ENCODE results near the gene BATF3.

BATF3 gene

DNA sequence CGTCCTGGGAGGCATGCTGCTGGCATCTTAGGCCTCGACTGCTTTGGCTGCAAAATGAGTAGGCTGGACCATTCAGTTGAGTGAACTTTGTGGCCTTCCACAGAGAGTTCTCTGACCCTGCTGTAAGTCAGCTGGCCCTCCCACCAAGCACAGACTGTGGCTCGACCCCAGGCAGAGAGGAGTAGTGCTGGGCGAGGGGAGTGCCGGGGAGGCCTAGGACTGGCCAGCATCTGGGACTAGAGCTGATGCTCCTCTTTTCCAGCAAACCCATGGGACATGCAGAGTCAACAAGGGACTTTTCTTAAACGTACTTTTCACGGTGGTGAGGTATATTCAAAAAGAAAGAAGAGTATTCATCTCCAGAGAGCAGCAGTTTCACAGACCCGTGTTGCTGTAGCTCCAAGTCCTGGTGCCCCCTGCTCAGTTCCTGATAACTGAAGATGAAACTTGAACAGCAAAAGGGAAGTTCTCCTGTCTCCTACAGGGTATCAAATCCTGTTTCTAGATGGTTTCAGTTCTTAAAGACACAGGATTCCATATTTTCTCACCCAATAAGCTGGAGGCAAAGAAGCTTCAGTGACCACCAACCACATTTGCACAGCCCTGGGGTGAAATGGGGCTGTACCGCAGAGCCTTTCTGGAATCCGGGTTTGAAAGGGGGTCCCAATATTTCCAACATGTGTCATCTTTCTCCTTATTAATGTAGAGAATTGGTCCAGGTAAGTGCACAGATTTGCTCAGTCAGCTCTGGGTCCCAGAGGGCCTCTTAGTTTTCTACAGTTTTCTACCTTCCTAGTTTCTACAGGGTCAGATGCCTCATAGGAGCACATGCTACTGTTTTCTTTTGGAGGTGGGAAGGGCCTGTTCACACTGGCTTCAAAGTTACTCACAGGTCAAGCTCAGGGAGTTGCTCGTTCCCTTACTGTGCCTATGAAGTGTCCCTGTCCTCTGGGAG is 20.9 kb downstream of the BATF3 start:
- no peak overlapping the region for H3K4me3 ChIP-seq (ENCODE audit: low read depth in 1 of 2, low read length in 2 of 2)
- H3K27me3 ChIP-seq (ENCODE audit: low read depth, low read length), result no peaks in the 10 kb centered on the region
- no peaks in the 10 kb centered on the region for H3K36me3 ChIP-seq (ENCODE audit: control insufficient read depth in 1 of 2, insufficient read depth in 2 of 2, low read length in 2 of 2)
- no peaks in the 10 kb centered on the region for H3K4me1 ChIP-seq (ENCODE audit: control insufficient read depth in 1 of 2, insufficient read depth in 2 of 2, low read length in 2 of 2)
- no peaks in the 10 kb centered on the region for H3K9me3 ChIP-seq (ENCODE audit: control insufficient read depth in 1 of 2, low read length in 2 of 2)
- no peak overlapping the region for H3K27ac ChIP-seq (ENCODE audit: low read length)

GRCh38 chr1:212677573-212677972 is 22.1 kb downstream of the BATF3 start:
- no peaks in the 10 kb centered on the region for H3K27me3 ChIP-seq (ENCODE audit: low read depth, low read length)
- no peaks in the 10 kb centered on the region for H3K9me3 ChIP-seq (ENCODE audit: control insufficient read depth in 1 of 2, low read length in 2 of 2)
- H3K27ac ChIP-seq (ENCODE audit: low read length), result no peak overlapping the region
- H3K4me3 ChIP-seq (ENCODE audit: low read depth in 1 of 2, low read length in 2 of 2), result no peak overlapping the region
- no peaks in the 10 kb centered on the region for H3K36me3 ChIP-seq (ENCODE audit: control insufficient read depth in 1 of 2, insufficient read depth in 2 of 2, low read length in 2 of 2)
- H3K4me1 ChIP-seq (ENCODE audit: control insufficient read depth in 1 of 2, insufficient read depth in 2 of 2, low read length in 2 of 2), result no peaks in the 10 kb centered on the region

GRCh38 chr1:212677136-212677535 is 22.5 kb downstream of the BATF3 start:
- H3K27ac ChIP-seq (ENCODE audit: low read length), result no peak overlapping the region
- peaks cover 0 to under 1% of the 10 kb centered on the region in 2 donors for H3K4me1 ChIP-seq (ENCODE audit: control insufficient read depth in 1 of 2, insufficient read depth in 2 of 2, low read length in 2 of 2)

DNA sequence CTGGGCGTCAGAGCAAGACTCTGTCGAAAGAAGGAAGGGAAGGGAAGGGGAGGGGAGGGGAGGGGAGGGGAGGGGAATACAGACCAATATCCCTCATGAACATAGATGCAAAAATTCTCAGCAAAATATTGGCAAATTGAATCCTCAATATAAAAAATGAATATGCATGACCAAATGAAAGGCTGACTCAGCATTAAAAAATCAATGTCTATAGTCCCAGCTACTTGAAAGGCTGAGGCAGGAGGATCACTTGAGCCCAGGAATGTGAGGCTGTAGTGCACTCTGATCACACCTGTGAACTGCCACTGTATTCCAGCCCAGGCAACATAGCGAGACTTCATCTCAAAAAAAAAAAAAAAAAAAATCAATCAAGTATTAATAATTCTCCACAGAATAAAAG is 24.0 kb downstream of the BATF3 start:
- no peaks in the 10 kb centered on the region for H3K27me3 ChIP-seq (ENCODE audit: low read depth, low read length)
- H3K9me3 ChIP-seq (ENCODE audit: control insufficient read depth in 1 of 2, low read length in 2 of 2), result no peaks in the 10 kb centered on the region
- H3K4me3 ChIP-seq (ENCODE audit: low read depth in 1 of 2, low read length in 2 of 2), result no peak overlapping the region
- H3K27ac ChIP-seq (ENCODE audit: low read length), result no peak overlapping the region
- H3K4me1 ChIP-seq (ENCODE audit: control insufficient read depth in 1 of 2, insufficient read depth in 2 of 2, low read length in 2 of 2), result peaks cover 3 to 12% of the 10 kb centered on the region in 2 donors
- no peaks in the 10 kb centered on the region for H3K36me3 ChIP-seq (ENCODE audit: control insufficient read depth in 1 of 2, insufficient read depth in 2 of 2, low read length in 2 of 2)

More at GRCh38 chr1:212677136-212677535, 22.5 kb downstream of the BATF3 start:
- Histone ChIP-seq H3K4me3 (ENCODE audit: low read depth in 1 of 2, low read length in 2 of 2) (no peak overlapping the region), H3K27me3 (ENCODE audit: low read depth, low read length) (no peaks in the 10 kb centered on the region), H3K9me3 (ENCODE audit: control insufficient read depth in 1 of 2, low read length in 2 of 2) (no peaks in the 10 kb centered on the region), H3K36me3 (ENCODE audit: control insufficient read depth in 1 of 2, insufficient read depth in 2 of 2, low read length in 2 of 2) (no peaks in the 10 kb centered on the region)

DNA sequence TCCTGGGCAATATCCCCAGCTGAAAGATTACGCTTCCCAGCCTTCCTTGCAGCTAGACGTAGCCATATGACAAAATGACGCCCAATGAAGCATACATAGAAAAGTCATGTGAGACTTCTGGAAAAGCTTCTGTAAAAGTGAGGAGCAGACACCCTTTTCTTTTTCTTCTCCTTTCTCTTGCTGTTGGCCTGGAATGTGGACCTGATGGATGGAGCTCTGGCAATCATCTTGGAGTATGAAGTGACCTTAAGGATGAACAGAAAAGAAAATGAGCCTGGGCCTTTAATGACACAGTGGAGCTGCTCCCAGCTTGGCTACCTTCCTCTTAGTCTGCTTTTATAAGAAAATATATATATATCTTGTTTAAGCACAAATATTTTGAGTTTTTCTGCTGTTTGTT is 24.8 kb downstream of the BATF3 start:
- Histone ChIP-seq H3K9me3 (ENCODE audit: control insufficient read depth in 1 of 2, low read length in 2 of 2) (no peaks in the 10 kb centered on the region), H3K27ac (ENCODE audit: low read length) (no peak overlapping the region), H3K4me3 (ENCODE audit: low read depth in 1 of 2, low read length in 2 of 2) (no peak overlapping the region), H3K27me3 (ENCODE audit: low read depth, low read length) (no peaks in the 10 kb centered on the region), H3K36me3 (ENCODE audit: control insufficient read depth in 1 of 2, insufficient read depth in 2 of 2, low read length in 2 of 2) (no peaks in the 10 kb centered on the region), H3K4me1 (ENCODE audit: control insufficient read depth in 1 of 2, insufficient read depth in 2 of 2, low read length in 2 of 2) (peaks cover 5 to 12% of the 10 kb centered on the region in 2 donors)

- Histone ChIP-seq H3K4me1 (ENCODE audit: control insufficient read depth in 1 of 2, insufficient read depth in 2 of 2, low read length in 2 of 2) (peaks cover 10 to 21% of the 10 kb centered on the region in 2 donors), H3K9me3 (ENCODE audit: control insufficient read depth in 1 of 2, low read length in 2 of 2) (no peaks in the 10 kb centered on the region), H3K27ac (ENCODE audit: low read length) (no peak overlapping the region), H3K4me3 (ENCODE audit: low read depth in 1 of 2, low read length in 2 of 2) (no peak overlapping the region), H3K36me3 (ENCODE audit: control insufficient read depth in 1 of 2, insufficient read depth in 2 of 2, low read length in 2 of 2) (peaks cover 0 to 4% of the 10 kb centered on the region in 2 donors), H3K27me3 (ENCODE audit: low read depth, low read length) (no peaks in the 10 kb centered on the region)
Observed at GRCh38 chr1:212671342-212672031, 28.2 kb downstream of the BATF3 start.

DNA sequence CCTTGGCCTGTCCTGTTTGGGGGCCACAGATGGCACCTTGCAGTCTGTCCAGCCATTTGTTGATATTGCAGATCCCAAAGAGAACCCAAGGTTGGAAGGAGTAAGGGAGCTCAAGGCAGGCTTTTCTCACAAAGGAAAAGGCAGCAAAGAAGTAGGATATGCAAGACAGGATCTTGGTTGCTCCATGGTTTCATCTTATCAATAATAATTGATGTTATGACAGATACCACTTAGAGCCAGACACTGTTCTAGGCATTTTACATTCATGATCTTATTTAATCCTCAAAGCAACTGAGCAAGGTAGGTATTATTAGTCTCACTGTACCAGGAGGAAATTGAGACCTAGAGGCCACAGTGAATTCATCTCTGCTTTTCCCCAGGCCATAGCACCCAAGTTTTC is 28.8 kb downstream of the BATF3 start:
- no peak overlapping the region for H3K27ac ChIP-seq (ENCODE audit: low read length)
- H3K9me3 ChIP-seq (ENCODE audit: control insufficient read depth in 1 of 2, low read length in 2 of 2), result no peaks in the 10 kb centered on the region
- no peaks in the 10 kb centered on the region for H3K27me3 ChIP-seq (ENCODE audit: low read depth, low read length)
- H3K4me1 ChIP-seq (ENCODE audit: control insufficient read depth in 1 of 2, insufficient read depth in 2 of 2, low read length in 2 of 2), result peaks cover 10 to 21% of the 10 kb centered on the region in 2 donors
- peaks cover 0 to 4% of the 10 kb centered on the region in 2 donors for H3K36me3 ChIP-seq (ENCODE audit: control insufficient read depth in 1 of 2, insufficient read depth in 2 of 2, low read length in 2 of 2)
- no peak overlapping the region for H3K4me3 ChIP-seq (ENCODE audit: low read depth in 1 of 2, low read length in 2 of 2)

DNA sequence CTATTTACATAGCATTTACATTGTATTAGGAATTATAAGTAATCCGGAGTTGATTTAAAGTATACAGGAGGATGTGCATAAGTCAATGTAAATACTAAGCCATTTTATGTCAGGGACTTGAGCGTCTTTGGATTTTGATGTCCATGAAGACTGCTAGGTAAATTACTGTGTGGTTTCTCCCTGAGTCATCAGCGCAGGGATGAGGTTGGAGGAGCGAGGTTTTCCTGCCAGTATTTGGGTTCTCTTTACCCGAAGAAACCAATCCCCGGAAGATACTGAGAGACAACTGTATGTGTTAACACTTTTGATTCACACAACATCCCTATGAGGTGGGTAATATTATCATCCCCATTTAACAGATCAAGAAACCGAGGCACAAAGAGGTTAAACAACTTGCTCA is 29.3 kb downstream of the BATF3 start:
- H3K36me3 ChIP-seq (ENCODE audit: control insufficient read depth in 1 of 2, insufficient read depth in 2 of 2, low read length in 2 of 2), result peaks cover 0 to 4% of the 10 kb centered on the region in 2 donors
- H3K9me3 ChIP-seq (ENCODE audit: control insufficient read depth in 1 of 2, low read length in 2 of 2), result no peaks in the 10 kb centered on the region
- H3K4me1 ChIP-seq (ENCODE audit: control insufficient read depth in 1 of 2, insufficient read depth in 2 of 2, low read length in 2 of 2), result peaks cover 10 to 21% of the 10 kb centered on the region in 2 donors
- H3K4me3 ChIP-seq (ENCODE audit: low read depth in 1 of 2, low read length in 2 of 2), result no peak overlapping the region
- no peak overlapping the region for H3K27ac ChIP-seq (ENCODE audit: low read length)
- no peaks in the 10 kb centered on the region for H3K27me3 ChIP-seq (ENCODE audit: low read depth, low read length)

DNA sequence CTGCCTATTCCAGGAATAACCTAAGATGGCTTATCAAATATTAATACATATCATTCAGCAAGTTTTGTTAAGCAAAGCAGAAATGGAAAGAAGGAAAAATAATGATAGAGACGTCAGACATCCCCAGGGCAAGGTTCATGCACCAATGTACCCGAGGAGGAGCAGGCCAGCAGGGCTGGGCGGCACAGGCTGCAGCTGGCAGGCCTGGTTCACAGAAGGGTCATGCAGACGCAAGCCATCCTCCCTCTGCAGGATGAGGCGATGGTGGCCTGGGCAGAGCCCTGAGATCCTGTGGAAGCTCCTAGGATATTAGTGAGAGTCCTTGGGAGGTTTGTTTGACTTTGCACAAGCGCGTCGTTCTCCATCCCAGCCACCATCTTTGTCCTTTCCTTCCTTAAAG is 30.0 kb downstream of the BATF3 start:
- Histone ChIP-seq H3K4me1 (ENCODE audit: control insufficient read depth in 1 of 2, insufficient read depth in 2 of 2, low read length in 2 of 2) (peaks cover 10 to 21% of the 10 kb centered on the region in 2 donors), H3K36me3 (ENCODE audit: control insufficient read depth in 1 of 2, insufficient read depth in 2 of 2, low read length in 2 of 2) (peaks cover 0 to 4% of the 10 kb centered on the region in 2 donors)

GRCh38 chr1:212669102-212669501 is 30.5 kb downstream of the BATF3 start:
- H3K4me3 ChIP-seq (ENCODE audit: low read depth in 1 of 2, low read length in 2 of 2), result no peak overlapping the region
- H3K9me3 ChIP-seq (ENCODE audit: control insufficient read depth in 1 of 2, low read length in 2 of 2), result no peaks in the 10 kb centered on the region
- H3K27me3 ChIP-seq (ENCODE audit: low read depth, low read length), result no peaks in the 10 kb centered on the region
- H3K4me1 ChIP-seq (ENCODE audit: control insufficient read depth in 1 of 2, insufficient read depth in 2 of 2, low read length in 2 of 2), result peaks cover 10 to 21% of the 10 kb centered on the region in 2 donors
- H3K27ac ChIP-seq (ENCODE audit: low read length), result no peak overlapping the region
- peaks cover 0 to 4% of the 10 kb centered on the region in 2 donors for H3K36me3 ChIP-seq (ENCODE audit: control insufficient read depth in 1 of 2, insufficient read depth in 2 of 2, low read length in 2 of 2)

More for the DNA sequence above, 30.0 kb downstream of the BATF3 start:
- H3K27me3 ChIP-seq (ENCODE audit: low read depth, low read length), result no peaks in the 10 kb centered on the region
- no peaks in the 10 kb centered on the region for H3K9me3 ChIP-seq (ENCODE audit: control insufficient read depth in 1 of 2, low read length in 2 of 2)
- H3K4me3 ChIP-seq (ENCODE audit: low read depth in 1 of 2, low read length in 2 of 2), result no peak overlapping the region
- H3K27ac ChIP-seq (ENCODE audit: low read length), result no peak overlapping the region

DNA sequence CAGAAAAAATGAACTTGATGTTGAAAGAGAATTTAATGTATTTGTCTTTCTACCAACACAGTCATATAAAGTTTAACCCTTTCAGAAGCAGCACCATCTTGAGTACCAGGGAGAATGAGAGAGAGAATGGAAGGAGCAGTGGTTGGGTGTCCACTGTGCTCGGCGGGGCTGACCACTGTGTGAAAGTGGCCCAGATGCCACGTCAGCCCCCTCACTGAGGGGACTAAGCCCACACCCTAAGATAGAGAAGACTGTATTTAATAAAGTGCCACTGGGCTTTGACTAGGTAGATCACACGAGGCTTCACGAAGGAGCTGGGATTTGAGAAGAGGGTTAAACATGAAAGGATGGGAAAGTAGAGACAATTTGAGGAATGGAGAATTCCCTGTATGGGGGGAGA is 31.2 kb downstream of the BATF3 start:
- Histone ChIP-seq H3K4me1 (ENCODE audit: control insufficient read depth in 1 of 2, insufficient read depth in 2 of 2, low read length in 2 of 2) (peaks cover 10 to 21% of the 10 kb centered on the region in 2 donors), H3K36me3 (ENCODE audit: control insufficient read depth in 1 of 2, insufficient read depth in 2 of 2, low read length in 2 of 2) (peaks cover 0 to 4% of the 10 kb centered on the region in 2 donors), H3K9me3 (ENCODE audit: control insufficient read depth in 1 of 2, low read length in 2 of 2) (no peaks in the 10 kb centered on the region), H3K27me3 (ENCODE audit: low read depth, low read length) (no peaks in the 10 kb centered on the region), H3K27ac (ENCODE audit: low read length) (peak overlapping the region; percentile 87), H3K4me3 (ENCODE audit: low read depth in 1 of 2, low read length in 2 of 2) (peak overlapping the region in 1 of 2 donors; percentile 32)
